ENCODE results near the gene PXDC1.

DNA sequence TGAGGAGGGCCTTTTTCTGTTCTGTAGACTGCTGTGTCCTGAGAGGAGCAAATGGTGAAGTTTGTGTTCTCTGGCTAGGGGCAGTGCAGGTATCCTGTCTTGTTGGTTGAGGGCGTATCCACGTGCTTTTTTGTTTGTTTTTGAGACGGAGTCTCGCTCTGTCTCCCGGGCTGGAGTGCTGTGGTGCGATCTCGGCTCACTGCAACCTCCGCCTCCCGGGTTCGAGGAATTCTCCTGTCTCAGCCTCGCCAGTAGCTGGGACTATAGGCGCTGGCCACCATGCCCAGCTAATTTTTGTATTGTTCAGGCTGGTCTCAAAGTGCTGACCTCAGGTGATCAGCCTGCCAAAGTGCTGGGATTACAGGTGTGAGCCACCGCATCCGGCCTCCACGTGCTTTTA lies 10.8 kb upstream of the PXDC1 start:
- TF ChIP-seq POLR2A (IDR thresholded peaks at IDR 0.05), result no peak
- no peak for TF ChIP-seq EP300 (IDR thresholded peaks at IDR 0.05)
- TF ChIP-seq, protein P1, sequence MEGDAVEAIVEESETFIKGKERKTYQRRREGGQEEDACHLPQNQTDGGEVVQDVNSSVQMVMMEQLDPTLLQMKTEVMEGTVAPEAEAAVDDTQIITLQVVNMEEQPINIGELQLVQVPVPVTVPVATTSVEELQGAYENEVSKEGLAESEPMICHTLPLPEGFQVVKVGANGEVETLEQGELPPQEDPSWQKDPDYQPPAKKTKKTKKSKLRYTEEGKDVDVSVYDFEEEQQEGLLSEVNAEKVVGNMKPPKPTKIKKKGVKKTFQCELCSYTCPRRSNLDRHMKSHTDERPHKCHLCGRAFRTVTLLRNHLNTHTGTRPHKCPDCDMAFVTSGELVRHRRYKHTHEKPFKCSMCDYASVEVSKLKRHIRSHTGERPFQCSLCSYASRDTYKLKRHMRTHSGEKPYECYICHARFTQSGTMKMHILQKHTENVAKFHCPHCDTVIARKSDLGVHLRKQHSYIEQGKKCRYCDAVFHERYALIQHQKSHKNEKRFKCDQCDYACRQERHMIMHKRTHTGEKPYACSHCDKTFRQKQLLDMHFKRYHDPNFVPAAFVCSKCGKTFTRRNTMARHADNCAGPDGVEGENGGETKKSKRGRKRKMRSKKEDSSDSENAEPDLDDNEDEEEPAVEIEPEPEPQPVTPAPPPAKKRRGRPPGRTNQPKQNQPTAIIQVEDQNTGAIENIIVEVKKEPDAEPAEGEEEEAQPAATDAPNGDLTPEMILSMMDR (IDR thresholded peaks at IDR 0.05), result no peak
